Suprapubic skin (tissue), 4 donors: Measurements from ENCODE around the gene SLC39A5.

Experiments used
- CTCF ChIP-seq, 2 donors: fragments of 200-600 bp in 1 of 2; fragments of 450-650 bp in 1 of 2; sonication (generic) in 1 of 2; IDR thresholded peaks; one replicate each; pipeline ENCODE4 v1.5.1; 2016 to 2019; ENCODE audit warnings: antibody characterized with exemption in 2 of 2, mild to moderate bottlenecking in 1 of 2, moderate library complexity in 1 of 2
- POLR2A ChIP-seq, 2 donors: fragments of 450-650 bp; IDR thresholded peaks; one replicate each; pipeline ENCODE4 v1.6.1; 2017; ENCODE audit warnings: antibody characterized with exemption in 2 of 2, mild to moderate bottlenecking in 2 of 2, moderate library complexity in 2 of 2
- POLR2AphosphoS5 ChIP-seq, 3 donors: sonication (generic); formaldehyde crosslinking; IDR thresholded peaks; one replicate each; pipeline ENCODE4 v1.6.1; 2017; ENCODE audit warnings: antibody characterized with exemption in 3 of 3

GRCh38 chr12:56253091-56253490 lies 23.2 kb downstream of the SLC39A5 start:
- no peak for TF ChIP-seq CTCF (IDR thresholded peaks at IDR 0.05)
- no peak for TF ChIP-seq POLR2A (IDR thresholded peaks at IDR 0.05)
- TF ChIP-seq POLR2AphosphoS5 (IDR thresholded peaks at IDR 0.05), result no peak
